Esophagus squamous epithelium (tissue), 5 donors: Measurements from ENCODE around the gene COMT. TPM values are rescaled to one million over a fixed set of nuclear protein-coding genes. Genes with fewer than 3 reads are reported as not detected.

Experiments
- DNase-seq: peaks from one replicate; lab custom pipeline; 2025; lab: John Stamatoyannopoulos, UW
- H3K27ac ChIP-seq, 4 donors: fragments of 200-600 bp; sonication (generic); one replicate each; pipeline ENCODE4 v1.5.1; 2016 to 2019; ENCODE audit warnings: mild to moderate bottlenecking in 1 of 4
- H3K27me3 ChIP-seq, 4 donors: fragments of 200-600 bp; sonication (generic); 1 replicate in 3 of 4; 2 replicates in 1 of 4; pipeline versions ENCODE4 v1.5.1 to v1.6.0; 2017 to 2021; ENCODE audit warnings: antibody characterized with exemption in 1 of 4
- H3K36me3 ChIP-seq, 3 donors: fragments of 200-600 bp; sonication (generic); one replicate each; pipeline ENCODE4 v1.5.1; 2016 to 2019
- H3K4me1 ChIP-seq, 3 donors: fragments of 200-600 bp; sonication (generic); one replicate each; pipeline ENCODE4 v1.5.1; 2017 to 2019
- H3K4me3 ChIP-seq, 4 donors: fragments of 200-600 bp; sonication (generic); 1 replicate in 3 of 4; 2 replicates in 1 of 4; pipeline ENCODE4 v1.5.1; 2016 to 2019; ENCODE audit warnings: mild to moderate bottlenecking in 2 of 4, moderate library complexity in 1 of 4
- H3K9me3 ChIP-seq, 3 donors: fragments of 200-600 bp; sonication (generic); one replicate each; pipeline ENCODE4 v1.5.1; 2016 to 2019
- CTCF ChIP-seq, 6 experiments: fragments of 450-650 bp in 4 of 6; fragments of 200-600 bp in 2 of 6; sonication (generic) in 2 of 6; IDR thresholded peaks; one replicate each; pipeline ENCODE4 v1.5.1; 2016 to 2019; ENCODE audit warnings: antibody characterized with exemption in 6 of 6, mild to moderate bottlenecking in 4 of 6, moderate library complexity in 4 of 6
- POLR2A ChIP-seq, 4 donors: fragments of 450-650 bp; IDR thresholded peaks; one replicate each; pipeline ENCODE4 v1.6.1; 2017; ENCODE audit warnings: antibody characterized with exemption in 4 of 4, mild to moderate bottlenecking in 4 of 4, moderate library complexity in 3 of 4
- WGBS, 2 donors: methylation state at CpG; one replicate each; pipeline ENCODE4 v1.1.5; 2018; 5-methylcytosine and 5-hydroxymethylcytosine counted together
- intact Hi-C: fragments of 100-400 bp; cut with DNase I; formaldehyde crosslinking; loops from one replicate; pipeline ENCODE4 v1.15.0; 2022
- total RNA-seq, 4 donors: library from RNA; depleted of rRNA; stranded (reverse); fragments of >200 nt; gene quantifications; one replicate each; pipeline ENCODE4 v1.1.0, GENCODE V29; 2016
- donor health status: DM: yes; HTN: yes; CAD: no.

Gene COMT
- total RNA-seq, 4 donors from 2014 or later = 210 to 422 (median 234) TPM

GRCh38 chr22:19990188-19990587 lies 48.6 kb downstream of the COMT start:
- no peaks in the 10 kb centered on the region for H3K9me3 ChIP-seq
- TF ChIP-seq POLR2A (IDR thresholded peaks at IDR 0.05) (no peak), CTCF (IDR thresholded peaks at IDR 0.05) (no peak)
- DNase-seq = no peak
- H3K27me3 ChIP-seq = no peaks in the 10 kb centered on the region
- peaks cover 16 to 55% (median 19%) of the 10 kb centered on the region in 3 donors for H3K4me1 ChIP-seq
- H3K36me3 ChIP-seq = no peaks in the 10 kb centered on the region
- no peak overlapping the region for H3K4me3 ChIP-seq
- WGBS, 2 donors = no CpG with 5 or more reads among the region's 2 CpGs
- intact Hi-C loops = no loop called here
- H3K27ac ChIP-seq = no peak overlapping the region

GRCh38 chr22:19990609-19991394 lies 49.2 kb downstream of the COMT start:
- WGBS, 2 donors = 93 to 96% methylated on average over 3 to 14 of the region's 20 CpGs
- no peaks in the 10 kb centered on the region for H3K27me3 ChIP-seq
- intact Hi-C loops = no loop called here
- no peaks in the 10 kb centered on the region for H3K36me3 ChIP-seq
- H3K27ac ChIP-seq = peak overlapping the region in 1 of 4 donors; percentile 33
- no peak for DNase-seq
- no peaks in the 10 kb centered on the region for H3K9me3 ChIP-seq
- TF ChIP-seq CTCF (IDR thresholded peaks at IDR 0.05) (no peak), POLR2A (IDR thresholded peaks at IDR 0.05) (no peak)
- no peak overlapping the region for H3K4me3 ChIP-seq
- peaks cover 14 to 55% (median 16%) of the 10 kb centered on the region in 3 donors for H3K4me1 ChIP-seq

GRCh38 chr22:19991395-19991644 lies 49.7 kb downstream of the COMT start:
- Histone ChIP-seq H3K27ac (peak overlapping the region in 1 of 4 donors; percentile 33), H3K4me1 (peaks cover 9 to 52% (median 14%) of the 10 kb centered on the region in 3 donors), H3K36me3 (no peaks in the 10 kb centered on the region), H3K27me3 (no peaks in the 10 kb centered on the region), H3K4me3 (no peak overlapping the region), H3K9me3 (no peaks in the 10 kb centered on the region)
- intact Hi-C loops = no loop called here
- no peak for DNase-seq
- TF ChIP-seq CTCF (IDR thresholded peaks at IDR 0.05) = no peak
- no peak for TF ChIP-seq POLR2A (IDR thresholded peaks at IDR 0.05)

GRCh38 chr22:19991645-19992451 lies 50.3 kb downstream of the COMT start:
- DNase-seq = no peak
- H3K4me3 ChIP-seq = no peak overlapping the region
- peak overlapping the region in 1 of 4 donors; percentile 33 for H3K27ac ChIP-seq
- H3K27me3 ChIP-seq = no peaks in the 10 kb centered on the region
- H3K4me1 ChIP-seq = peaks cover 3 to 47% (median 11%) of the 10 kb centered on the region in 3 donors
- no peaks in the 10 kb centered on the region for H3K36me3 ChIP-seq
- no peaks in the 10 kb centered on the region for H3K9me3 ChIP-seq
- WGBS, 2 donors = 95% methylated on average over 6 of the region's 23 CpGs; no CpG with 5 or more reads in 1 of the 2 donors
- TF ChIP-seq POLR2A (IDR thresholded peaks at IDR 0.05) (no peak), CTCF (IDR thresholded peaks at IDR 0.05) (no peak)
- intact Hi-C loops = no loop called here

GRCh38 chr22:19992481-19992911 lies 50.9 kb downstream of the COMT start:
- TF ChIP-seq CTCF (IDR thresholded peaks at IDR 0.05) (no peak), POLR2A (IDR thresholded peaks at IDR 0.05) (no peak)
- no peak for DNase-seq
- H3K27ac ChIP-seq = peak overlapping the region in 1 of 4 donors; percentile 33
- H3K4me1 ChIP-seq = peaks cover 0 to 40% (median 12%) of the 10 kb centered on the region in 3 donors
- no peak overlapping the region for H3K4me3 ChIP-seq
- 83% methylated on average over 3 of the region's 7 CpGs; no CpG with 5 or more reads in 1 of the 2 donors for WGBS, 2 donors
- H3K9me3 ChIP-seq = no peaks in the 10 kb centered on the region
- intact Hi-C loops = no loop called here
- H3K27me3 ChIP-seq = no peaks in the 10 kb centered on the region
- no peaks in the 10 kb centered on the region for H3K36me3 ChIP-seq
